ENCODE data around the gene SPARCL1. TPM values are rescaled to one million over a fixed set of nuclear protein-coding genes. Genes with fewer than 3 reads are reported as not detected.
"Not testable (repeated sequence)": the region's sequence is repeated elsewhere in the genome, so short reads cannot be mapped to it uniquely, and the experiment has no call there.

SPARCL1 gene
- 113 TPM for total RNA-seq (ENCODE audit: insufficient read depth, low replicate concordance)

- peak; percentile 86 for DNase-seq (ENCODE audit: low spot score)
Observed at GRCh38 chr4:87529187-87529586, at the start of gene SPARCL1. Gene SPARCL1 (minus strand): TSS chr4:87529376. CDS start chr4:87499574, 29,802 bp downstream.

- no peak for DNase-seq (ENCODE audit: low spot score)
Observed at GRCh38 chr4:87575983-87576382, 46.8 kb upstream of the SPARCL1 start.

GRCh38 chr4:87575408-87575807 lies 46.2 kb upstream of the SPARCL1 start:
- DNase-seq (ENCODE audit: low spot score): no peak

- no peak for DNase-seq (ENCODE audit: low spot score)
Observed at GRCh38 chr4:87574996-87575395, 45.8 kb upstream of the SPARCL1 start.

- DNase-seq (ENCODE audit: low spot score): not testable (repeated sequence)
Observed at GRCh38 chr4:87574376-87574775, 45.2 kb upstream of the SPARCL1 start.

- DNase-seq (ENCODE audit: low spot score): no peak
Observed at GRCh38 chr4:87570290-87570805, 41.2 kb upstream of the SPARCL1 start.

- no peak for DNase-seq (ENCODE audit: low spot score)
Observed at GRCh38 chr4:87567191-87567590, 38.0 kb upstream of the SPARCL1 start.

- no peak for DNase-seq (ENCODE audit: low spot score)
Observed at GRCh38 chr4:87566276-87566675, 37.1 kb upstream of the SPARCL1 start.

GRCh38 chr4:87565746-87566145 lies 36.6 kb upstream of the SPARCL1 start:
- no peak for DNase-seq (ENCODE audit: low spot score)

GRCh38 chr4:87560802-87561201 lies 31.6 kb upstream of the SPARCL1 start:
- DNase-seq (ENCODE audit: low spot score): no peak

- DNase-seq (ENCODE audit: low spot score): no peak
Observed at GRCh38 chr4:87559090-87559837, 30.1 kb upstream of the SPARCL1 start.

GRCh38 chr4:87557348-87557747 lies 28.2 kb upstream of the SPARCL1 start:
- DNase-seq (ENCODE audit: low spot score): no peak

GRCh38 chr4:87555773-87556619 lies 26.8 kb upstream of the SPARCL1 start:
- DNase-seq (ENCODE audit: low spot score): no peak

- DNase-seq (ENCODE audit: low spot score): no peak
Observed at GRCh38 chr4:87553182-87553581, 24.0 kb upstream of the SPARCL1 start.

- DNase-seq (ENCODE audit: low spot score): no peak
Observed at GRCh38 chr4:87551361-87551760, 22.2 kb upstream of the SPARCL1 start.

- DNase-seq (ENCODE audit: low spot score): no peak
Observed at GRCh38 chr4:87547016-87547708, 18.0 kb upstream of the SPARCL1 start.

GRCh38 chr4:87545052-87545451 lies 15.9 kb upstream of the SPARCL1 start:
- no peak for DNase-seq (ENCODE audit: low spot score)

GRCh38 chr4:87543835-87544461 lies 14.8 kb upstream of the SPARCL1 start:
- peak; percentile 43 for DNase-seq (ENCODE audit: low spot score)

GRCh38 chr4:87542734-87543312 lies 13.6 kb upstream of the SPARCL1 start:
- no peak for DNase-seq (ENCODE audit: low spot score)

- no peak for DNase-seq (ENCODE audit: low spot score)
Observed at GRCh38 chr4:87541956-87542709, 13.0 kb upstream of the SPARCL1 start.
